Measurements from ENCODE around the gene UNCX. TPM values are rescaled to one million over a fixed set of nuclear protein-coding genes. Genes with fewer than 3 reads are reported as not detected.
A peak's percentile ranks its signal among the peaks of the same experiment; 100 is the strongest.

UNCX gene
- polyA plus RNA-seq, 1 experiment: not detected

- ChIA-PET POLR2A (no interaction called here), CTCF (interaction anchor here (1.0 to 3.3 kb wide), 8 partner anchors 15 to 251 kb away, joined by 3 to 17 read pairs (median 3); no protein-coding TSS in a partner anchor)
- Histone ChIP-seq H3K4me3 (ENCODE audit: low read depth, low read length) (no peak overlapping the region), H3K27me3 (ENCODE audit: control insufficient read depth, insufficient read depth, low read length) (peaks cover 59% of the 10 kb centered on the region), H3K36me3 (ENCODE audit: control insufficient read depth, insufficient read depth, low read length) (no peaks in the 10 kb centered on the region)
- TF ChIP-seq, protein P1, sequence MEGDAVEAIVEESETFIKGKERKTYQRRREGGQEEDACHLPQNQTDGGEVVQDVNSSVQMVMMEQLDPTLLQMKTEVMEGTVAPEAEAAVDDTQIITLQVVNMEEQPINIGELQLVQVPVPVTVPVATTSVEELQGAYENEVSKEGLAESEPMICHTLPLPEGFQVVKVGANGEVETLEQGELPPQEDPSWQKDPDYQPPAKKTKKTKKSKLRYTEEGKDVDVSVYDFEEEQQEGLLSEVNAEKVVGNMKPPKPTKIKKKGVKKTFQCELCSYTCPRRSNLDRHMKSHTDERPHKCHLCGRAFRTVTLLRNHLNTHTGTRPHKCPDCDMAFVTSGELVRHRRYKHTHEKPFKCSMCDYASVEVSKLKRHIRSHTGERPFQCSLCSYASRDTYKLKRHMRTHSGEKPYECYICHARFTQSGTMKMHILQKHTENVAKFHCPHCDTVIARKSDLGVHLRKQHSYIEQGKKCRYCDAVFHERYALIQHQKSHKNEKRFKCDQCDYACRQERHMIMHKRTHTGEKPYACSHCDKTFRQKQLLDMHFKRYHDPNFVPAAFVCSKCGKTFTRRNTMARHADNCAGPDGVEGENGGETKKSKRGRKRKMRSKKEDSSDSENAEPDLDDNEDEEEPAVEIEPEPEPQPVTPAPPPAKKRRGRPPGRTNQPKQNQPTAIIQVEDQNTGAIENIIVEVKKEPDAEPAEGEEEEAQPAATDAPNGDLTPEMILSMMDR (IDR thresholded peaks at IDR 0.05; ENCODE audit: insufficient read depth, low read depth, low read length): no peak
- no peak for DNase-seq (ENCODE audit: low read depth)
These were observed 9.3 kb upstream of the UNCX start for GRCh38 chr7:1223196-1223981.

- DNase-seq (ENCODE audit: low read depth): no peak
- POLR2A ChIA-PET: no interaction called here
- Histone ChIP-seq H3K36me3 (ENCODE audit: control insufficient read depth, insufficient read depth, low read length) (no peaks in the 10 kb centered on the region), H3K27me3 (ENCODE audit: control insufficient read depth, insufficient read depth, low read length) (peaks cover 57% of the 10 kb centered on the region), H3K4me3 (ENCODE audit: low read depth, low read length) (no peak overlapping the region)
- TF ChIP-seq, protein P1 (IDR thresholded peaks at IDR 0.05; ENCODE audit: insufficient read depth, low read depth, low read length): no peak
- CTCF ChIA-PET: interaction anchor here (0.6 to 3.3 kb wide), 10 partner anchors 15 to 255 kb away, joined by 3 to 19 read pairs (median 3); no protein-coding TSS in a partner anchor
These were observed 8.5 kb upstream of the UNCX start for GRCh38 chr7:1224086-1224716.

DNA sequence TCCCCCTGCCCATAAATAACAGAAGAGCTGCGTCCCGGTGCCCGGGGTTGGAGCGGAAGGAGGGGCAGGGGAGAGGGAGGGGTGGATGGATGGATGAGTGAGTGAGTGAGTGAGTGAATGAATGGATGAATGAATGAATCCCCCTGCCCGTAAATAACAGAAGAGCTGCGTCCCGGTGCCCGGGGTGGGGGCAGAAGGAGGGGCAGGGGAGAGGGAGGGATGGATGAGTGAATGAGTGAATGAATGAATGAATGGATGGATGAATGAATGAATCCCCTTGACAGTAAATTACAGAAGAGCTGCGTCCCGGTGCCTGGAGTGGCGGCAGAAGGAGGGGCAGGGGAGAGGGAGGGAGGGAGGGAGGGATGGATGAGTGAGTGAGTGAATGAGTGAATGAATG lies 7.6 kb upstream of the UNCX start:
- TF ChIP-seq, protein P1 (IDR thresholded peaks at IDR 0.05; ENCODE audit: insufficient read depth, low read depth, low read length): no peak
- no peak overlapping the region for H3K4me3 ChIP-seq (ENCODE audit: low read depth, low read length)
- no peak for DNase-seq (ENCODE audit: low read depth)
- H3K27me3 ChIP-seq (ENCODE audit: control insufficient read depth, insufficient read depth, low read length): peaks cover 53% of the 10 kb centered on the region
- POLR2A ChIA-PET: no interaction called here
- CTCF ChIA-PET: interaction anchor here (0.6 to 3.3 kb wide), 11 partner anchors 12 to 254 kb away, joined by 3 to 19 read pairs (median 4); no protein-coding TSS in a partner anchor
- no peaks in the 10 kb centered on the region for H3K36me3 ChIP-seq (ENCODE audit: control insufficient read depth, insufficient read depth, low read length)

- POLR2A ChIA-PET: no interaction called here
- CTCF ChIA-PET: interaction anchor here (0.6 to 3.3 kb wide), 16 partner anchors 9 to 248 kb away, joined by 3 to 19 read pairs (median 4); no protein-coding TSS in a partner anchor
- Histone ChIP-seq H3K27me3 (ENCODE audit: control insufficient read depth, insufficient read depth, low read length) (peaks cover 54% of the 10 kb centered on the region), H3K4me3 (ENCODE audit: low read depth, low read length) (no peak overlapping the region), H3K36me3 (ENCODE audit: control insufficient read depth, insufficient read depth, low read length) (no peaks in the 10 kb centered on the region)
- no peak for DNase-seq (ENCODE audit: low read depth)
- TF ChIP-seq, protein P1 (IDR thresholded peaks at IDR 0.05; ENCODE audit: insufficient read depth, low read depth, low read length): peak; percentile 50
These were observed 7.1 kb upstream of the UNCX start for GRCh38 chr7:1225441-1226185.

All from BJ (cell line).